Epithelial cell of esophagus (primary cell): Measurements from ENCODE around the gene PLXNC1.

Experiments used
- DNase-seq: peaks from one replicate; pipeline ENCODE4 v3.0.0; 2010; ENCODE audit warnings: low read depth
- H3K4me3 ChIP-seq: 2 replicates; pipeline ENCODE4 v1.5.1; 2011; ENCODE audit warnings: mild to moderate bottlenecking, low read length, control low read depth
- CTCF ChIP-seq: IDR thresholded peaks from 2 replicates; pipeline ENCODE4 v1.5.1; 2011; ENCODE audit warnings: low read depth, mild to moderate bottlenecking, low read length, control low read depth, inconsistent platforms; ENCODE audit not compliant: insufficient read depth; ENCODE audit errors: missing control alignments

Gene PLXNC1

DNA sequence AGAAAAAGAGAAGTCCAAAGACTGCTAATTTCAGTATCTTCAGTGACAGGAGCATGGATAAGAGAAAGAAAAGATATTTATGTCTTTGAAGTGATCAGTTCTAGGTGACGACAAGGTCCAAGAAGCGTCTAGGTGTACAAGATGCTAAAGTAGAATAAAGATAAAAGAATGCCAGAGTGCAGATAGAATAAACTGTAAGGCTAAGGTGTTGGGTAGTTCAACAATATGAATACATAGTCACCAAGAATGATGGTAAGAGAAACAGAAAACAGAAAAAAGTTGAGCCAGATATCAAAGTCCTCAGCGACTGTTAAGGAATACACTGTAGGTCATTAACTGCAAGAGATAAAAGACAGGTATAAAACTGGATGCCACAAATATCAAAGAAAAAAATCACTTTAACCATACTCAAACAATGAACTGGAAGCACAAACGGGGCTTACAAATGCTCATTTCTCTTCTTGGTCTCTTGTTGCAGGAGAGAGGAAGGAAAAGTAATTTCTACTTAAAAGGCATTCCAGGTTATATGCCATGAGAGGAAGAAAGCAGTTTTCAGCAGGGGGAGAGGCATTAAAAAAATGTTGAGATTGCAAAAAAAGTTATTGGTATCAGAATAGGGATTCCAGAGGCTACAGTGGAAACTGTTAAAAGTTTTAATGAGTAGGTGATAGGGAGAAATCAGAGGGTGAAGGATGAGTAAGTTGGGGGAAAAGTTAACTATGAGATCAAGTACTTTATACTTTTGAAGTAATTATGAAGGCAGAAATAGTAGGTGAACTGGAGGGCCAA lies 189.8 kb downstream of the PLXNC1 start:
- DNase-seq: no peak
- TF ChIP-seq CTCF: no peak
- H3K4me3 ChIP-seq: no peak overlapping the region

- TF ChIP-seq CTCF: no peak
- DNase-seq: no peak
These were observed 192.2 kb downstream of the PLXNC1 start for GRCh38 chr12:94340573-94340972.

GRCh38 chr12:94353130-94353529 lies 204.8 kb downstream of the PLXNC1 start:
- H3K4me3 ChIP-seq: no peak overlapping the region
- TF ChIP-seq CTCF: no peak
- DNase-seq: no peak

More at GRCh38 chr12:94340573-94340972, 192.2 kb downstream of the PLXNC1 start:
- H3K4me3 ChIP-seq: no peak overlapping the region
